ENCODE measurements around the gene VAC14.

DNA sequence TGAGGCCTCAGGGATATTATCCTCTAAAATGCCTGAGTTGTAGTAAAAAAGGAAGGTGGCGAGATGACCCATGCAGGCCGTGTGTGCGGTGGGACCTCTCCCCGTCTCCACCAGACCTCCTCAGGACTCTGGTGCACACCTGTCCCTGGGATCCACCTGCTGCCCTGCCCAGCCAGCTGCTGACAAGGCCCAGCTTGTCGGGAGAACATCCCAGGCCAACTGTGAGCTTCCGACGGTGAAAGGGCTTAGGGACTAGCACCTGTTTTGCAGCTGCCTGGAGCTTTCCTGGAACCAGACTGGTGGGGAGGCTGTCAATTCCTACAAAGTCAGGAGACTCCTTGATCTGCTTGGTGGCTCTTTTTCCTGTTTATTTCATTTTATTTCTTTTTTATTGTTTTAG is 143.0 kb downstream of the VAC14 start:
- TF ChIP-seq POLR2AphosphoS5 (IDR thresholded peaks at IDR 0.05; ENCODE audit: low read depth): no peak
- TF ChIP-seq, protein P1, sequence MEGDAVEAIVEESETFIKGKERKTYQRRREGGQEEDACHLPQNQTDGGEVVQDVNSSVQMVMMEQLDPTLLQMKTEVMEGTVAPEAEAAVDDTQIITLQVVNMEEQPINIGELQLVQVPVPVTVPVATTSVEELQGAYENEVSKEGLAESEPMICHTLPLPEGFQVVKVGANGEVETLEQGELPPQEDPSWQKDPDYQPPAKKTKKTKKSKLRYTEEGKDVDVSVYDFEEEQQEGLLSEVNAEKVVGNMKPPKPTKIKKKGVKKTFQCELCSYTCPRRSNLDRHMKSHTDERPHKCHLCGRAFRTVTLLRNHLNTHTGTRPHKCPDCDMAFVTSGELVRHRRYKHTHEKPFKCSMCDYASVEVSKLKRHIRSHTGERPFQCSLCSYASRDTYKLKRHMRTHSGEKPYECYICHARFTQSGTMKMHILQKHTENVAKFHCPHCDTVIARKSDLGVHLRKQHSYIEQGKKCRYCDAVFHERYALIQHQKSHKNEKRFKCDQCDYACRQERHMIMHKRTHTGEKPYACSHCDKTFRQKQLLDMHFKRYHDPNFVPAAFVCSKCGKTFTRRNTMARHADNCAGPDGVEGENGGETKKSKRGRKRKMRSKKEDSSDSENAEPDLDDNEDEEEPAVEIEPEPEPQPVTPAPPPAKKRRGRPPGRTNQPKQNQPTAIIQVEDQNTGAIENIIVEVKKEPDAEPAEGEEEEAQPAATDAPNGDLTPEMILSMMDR (conservative IDR thresholded peaks at IDR 0.05; ENCODE audit: low read depth in 2 of 2): no peak
- TF ChIP-seq EZH2 (IDR thresholded peaks at IDR 0.05; ENCODE audit: low read depth, unreplicated experiment): no peak
- no peak for TF ChIP-seq ZNF331 (CRISPR knock-in tag; IDR thresholded peaks at IDR 0.05; ENCODE audit: low read depth)
- TF ChIP-seq EZH2phosphoT487 (IDR thresholded peaks at IDR 0.05; ENCODE audit: unreplicated experiment): no peak
- TF ChIP-seq ZNF114 (CRISPR knock-in tag; IDR thresholded peaks at IDR 0.05): no peak

All from GM23338 (cell line).